ENCODE results near the gene C21orf91.

Gene C21orf91

DNA sequence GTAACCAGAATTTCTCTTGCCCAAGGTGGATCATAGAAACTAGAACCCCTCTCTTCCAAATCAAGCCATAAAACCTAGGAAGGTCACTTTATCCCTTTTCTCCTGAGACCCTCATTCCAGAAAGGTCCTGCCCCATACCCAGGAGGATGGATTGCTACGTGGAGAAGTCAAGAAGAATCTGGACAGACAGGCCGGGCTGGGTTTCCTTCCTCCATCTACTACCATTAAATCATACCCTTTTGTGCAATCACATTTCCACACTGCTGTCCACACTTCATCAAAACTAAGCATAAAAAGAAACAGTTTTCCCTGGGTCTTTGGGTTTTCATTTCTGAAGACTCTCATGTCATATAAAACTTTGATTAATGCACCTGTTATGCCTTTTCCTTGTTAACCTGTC is 65.4 kb downstream of the C21orf91 start:
- FAIRE-seq (no peak), DNase-seq (ENCODE audit: insufficient read length, low spot score) (no peak)
- TF ChIP-seq, protein P1, sequence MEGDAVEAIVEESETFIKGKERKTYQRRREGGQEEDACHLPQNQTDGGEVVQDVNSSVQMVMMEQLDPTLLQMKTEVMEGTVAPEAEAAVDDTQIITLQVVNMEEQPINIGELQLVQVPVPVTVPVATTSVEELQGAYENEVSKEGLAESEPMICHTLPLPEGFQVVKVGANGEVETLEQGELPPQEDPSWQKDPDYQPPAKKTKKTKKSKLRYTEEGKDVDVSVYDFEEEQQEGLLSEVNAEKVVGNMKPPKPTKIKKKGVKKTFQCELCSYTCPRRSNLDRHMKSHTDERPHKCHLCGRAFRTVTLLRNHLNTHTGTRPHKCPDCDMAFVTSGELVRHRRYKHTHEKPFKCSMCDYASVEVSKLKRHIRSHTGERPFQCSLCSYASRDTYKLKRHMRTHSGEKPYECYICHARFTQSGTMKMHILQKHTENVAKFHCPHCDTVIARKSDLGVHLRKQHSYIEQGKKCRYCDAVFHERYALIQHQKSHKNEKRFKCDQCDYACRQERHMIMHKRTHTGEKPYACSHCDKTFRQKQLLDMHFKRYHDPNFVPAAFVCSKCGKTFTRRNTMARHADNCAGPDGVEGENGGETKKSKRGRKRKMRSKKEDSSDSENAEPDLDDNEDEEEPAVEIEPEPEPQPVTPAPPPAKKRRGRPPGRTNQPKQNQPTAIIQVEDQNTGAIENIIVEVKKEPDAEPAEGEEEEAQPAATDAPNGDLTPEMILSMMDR (IDR thresholded peaks at IDR 0.05; ENCODE audit: insufficient read depth, missing control alignments): no peak

DNA sequence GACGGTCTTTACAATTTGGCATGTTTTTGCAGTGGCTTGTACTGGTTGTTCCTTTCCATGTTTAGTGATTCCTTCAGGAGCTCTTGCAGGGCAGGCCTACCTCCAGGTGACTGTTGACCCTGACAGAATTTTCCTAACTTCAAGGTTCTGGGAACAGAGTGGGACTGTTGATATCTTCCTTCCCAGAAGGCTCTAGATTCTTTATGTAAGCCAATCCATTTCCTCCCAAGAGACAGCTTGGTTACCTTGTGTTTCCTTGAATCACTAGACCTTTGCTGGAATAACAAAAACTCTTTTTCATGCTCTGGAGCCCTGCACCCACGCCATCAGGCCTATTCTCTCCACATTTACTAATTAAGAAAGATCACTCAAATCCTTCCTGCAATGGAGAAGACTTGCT is 67.0 kb downstream of the C21orf91 start:
- FAIRE-seq (no peak), DNase-seq (ENCODE audit: insufficient read length, low spot score) (no peak)
- TF ChIP-seq, protein P1 (IDR thresholded peaks at IDR 0.05; ENCODE audit: insufficient read depth, missing control alignments): no peak

DNA sequence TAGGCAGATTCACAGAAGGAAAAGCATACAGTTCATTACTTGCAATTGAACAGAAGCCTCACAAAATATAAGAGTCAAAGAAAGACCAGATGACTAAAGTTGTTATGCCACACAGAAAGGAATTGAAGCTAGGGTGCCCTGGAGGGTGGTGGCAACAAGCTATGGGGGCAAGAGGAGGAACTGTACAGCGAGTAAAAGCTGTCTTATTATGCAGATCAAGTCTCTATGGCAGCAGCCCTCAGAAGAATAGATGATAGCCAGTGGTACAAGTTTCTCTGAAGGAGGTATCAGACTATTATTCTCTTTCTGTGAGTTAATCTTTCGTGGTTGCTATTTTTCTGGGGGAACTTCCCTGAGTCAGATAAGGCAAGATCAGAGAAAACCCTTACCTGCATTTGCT is 72.2 kb downstream of the C21orf91 start:
- TF ChIP-seq, protein P1 (IDR thresholded peaks at IDR 0.05; ENCODE audit: insufficient read depth, missing control alignments): no peak
- DNase-seq (ENCODE audit: insufficient read length, low spot score) (no peak), FAIRE-seq (no peak)

DNA sequence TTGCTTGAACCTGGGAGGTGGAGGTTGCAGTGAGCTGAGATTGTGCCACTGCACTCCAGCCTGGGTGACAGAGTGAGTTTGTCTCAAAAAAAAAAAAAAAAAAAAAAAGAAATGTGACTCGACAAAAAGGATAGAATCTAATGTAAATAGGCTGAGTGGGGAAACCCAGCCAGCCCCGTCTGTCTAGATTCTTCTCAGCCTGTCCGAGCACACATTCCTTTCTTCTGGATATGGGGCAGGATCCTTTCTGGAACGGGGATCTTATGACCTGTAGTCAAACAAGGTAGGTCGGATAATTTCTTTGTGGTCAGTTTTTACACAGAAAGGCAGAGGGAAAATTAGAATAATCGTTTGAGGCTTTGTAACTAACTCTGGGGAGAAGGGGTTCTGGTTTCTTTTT is 74.1 kb downstream of the C21orf91 start:
- no peak for FAIRE-seq
- TF ChIP-seq, protein P1 (IDR thresholded peaks at IDR 0.05; ENCODE audit: insufficient read depth, missing control alignments): no peak
- no peak for DNase-seq (ENCODE audit: insufficient read length, low spot score)

DNA sequence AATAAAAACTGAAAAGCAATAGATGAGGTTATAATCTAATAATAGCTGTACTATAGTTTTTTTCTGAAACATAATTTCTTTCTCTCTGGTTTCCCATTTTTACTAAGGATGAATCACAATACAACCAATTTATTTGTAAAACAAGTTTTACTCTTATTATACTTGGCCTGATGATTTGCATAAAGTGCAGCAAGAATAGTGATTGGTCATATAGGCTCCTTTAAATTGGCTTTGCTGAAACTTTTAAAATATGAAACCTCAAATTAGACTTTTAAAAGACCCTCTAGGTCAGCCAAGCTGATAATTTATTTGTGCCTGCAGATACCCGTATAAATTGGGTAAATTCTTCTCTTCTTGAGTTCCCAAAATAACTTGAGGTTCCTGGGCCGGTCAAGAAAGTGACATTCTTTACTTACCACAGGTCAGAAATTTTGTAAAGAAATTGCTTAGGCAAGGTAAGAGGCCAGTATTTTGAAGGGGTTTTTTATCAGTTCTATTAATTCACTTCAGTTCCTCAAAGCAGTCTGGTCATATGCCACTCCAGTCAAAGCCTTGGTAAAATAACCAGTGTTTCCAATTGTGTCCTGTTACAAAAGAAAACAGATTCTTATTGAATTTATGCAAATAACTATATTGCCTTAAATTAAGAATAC is 76.1 kb downstream of the C21orf91 start:
- DNase-seq (ENCODE audit: insufficient read length, low spot score): no peak
- no peak for FAIRE-seq
- TF ChIP-seq, protein P1 (IDR thresholded peaks at IDR 0.05; ENCODE audit: insufficient read depth, missing control alignments): no peak

DNA sequence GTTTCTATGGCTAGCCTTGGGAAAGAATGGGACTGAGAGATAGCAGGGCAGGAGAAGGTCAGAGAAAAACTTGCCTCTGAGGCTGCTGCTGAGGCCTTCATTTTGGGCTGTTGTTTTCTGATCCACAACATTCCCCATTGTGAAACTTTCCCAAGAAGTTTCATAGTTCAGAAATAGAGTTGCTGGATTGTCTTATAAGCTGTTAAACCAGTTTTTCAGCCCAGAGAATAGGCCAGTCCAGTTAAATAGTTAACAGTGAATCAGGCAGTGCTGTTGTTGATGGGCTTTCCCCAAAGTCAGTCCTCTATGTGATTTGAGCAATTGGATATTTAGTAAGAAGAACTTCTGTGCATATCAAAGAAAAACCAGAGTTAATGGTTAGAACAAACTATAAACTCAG is 77.0 kb downstream of the C21orf91 start:
- TF ChIP-seq, protein P1 (IDR thresholded peaks at IDR 0.05; ENCODE audit: insufficient read depth, missing control alignments): no peak
- DNase-seq (ENCODE audit: insufficient read length, low spot score): no peak
- no peak for FAIRE-seq

Measured in D721Med (cell line).